ENCODE data around the gene PLXDC1. TPM values are rescaled to one million over a fixed set of nuclear protein-coding genes. Genes with fewer than 3 reads are reported as not detected.

The PLXDC1 gene
- total RNA-seq, 4 donors from 2014 or later: 1.8 to 13.4 (median 6.4) TPM

DNA sequence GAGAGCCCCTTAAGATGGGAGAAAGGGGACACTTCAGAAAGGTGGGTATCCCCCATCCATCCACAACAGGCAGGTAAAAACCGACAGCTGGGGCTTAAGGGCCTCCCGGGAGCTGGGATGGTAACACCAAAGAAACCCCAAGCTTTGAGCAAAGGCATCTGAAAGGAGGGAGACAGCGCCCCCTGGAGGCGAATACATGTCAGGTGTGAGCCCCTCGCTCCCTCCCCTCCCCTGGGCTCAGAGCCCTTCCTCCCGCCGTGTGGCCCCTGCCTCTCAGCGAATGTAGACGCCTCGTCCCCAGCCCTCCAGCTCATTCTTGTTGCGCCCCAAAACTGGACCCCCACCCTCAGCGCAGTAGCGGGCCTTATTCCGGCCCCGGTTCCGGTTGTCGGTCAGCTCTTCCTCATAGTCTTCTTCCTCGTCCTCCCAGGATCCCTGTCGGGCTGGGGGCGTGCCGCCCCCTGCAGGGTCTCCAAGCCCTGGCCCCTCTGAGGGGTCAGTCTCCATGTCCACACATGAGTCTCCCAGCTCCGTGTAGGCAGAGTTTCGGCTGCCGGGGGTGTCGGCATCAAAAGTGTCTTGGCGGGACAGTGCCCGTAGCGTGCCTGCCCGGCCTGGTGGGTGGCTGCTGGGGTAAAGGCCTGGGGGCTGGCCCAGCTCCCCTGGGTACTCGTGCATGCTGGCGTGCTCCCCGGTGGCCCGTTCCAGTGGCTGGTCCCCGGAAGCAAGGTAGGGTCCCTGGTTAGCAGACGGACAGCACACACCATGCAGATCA lies 23.7 kb upstream of the PLXDC1 start:
- H3K4me1 ChIP-seq: peaks cover 0 to 7% of the 10 kb centered on the region in 2 donors
- TF ChIP-seq, protein P1, sequence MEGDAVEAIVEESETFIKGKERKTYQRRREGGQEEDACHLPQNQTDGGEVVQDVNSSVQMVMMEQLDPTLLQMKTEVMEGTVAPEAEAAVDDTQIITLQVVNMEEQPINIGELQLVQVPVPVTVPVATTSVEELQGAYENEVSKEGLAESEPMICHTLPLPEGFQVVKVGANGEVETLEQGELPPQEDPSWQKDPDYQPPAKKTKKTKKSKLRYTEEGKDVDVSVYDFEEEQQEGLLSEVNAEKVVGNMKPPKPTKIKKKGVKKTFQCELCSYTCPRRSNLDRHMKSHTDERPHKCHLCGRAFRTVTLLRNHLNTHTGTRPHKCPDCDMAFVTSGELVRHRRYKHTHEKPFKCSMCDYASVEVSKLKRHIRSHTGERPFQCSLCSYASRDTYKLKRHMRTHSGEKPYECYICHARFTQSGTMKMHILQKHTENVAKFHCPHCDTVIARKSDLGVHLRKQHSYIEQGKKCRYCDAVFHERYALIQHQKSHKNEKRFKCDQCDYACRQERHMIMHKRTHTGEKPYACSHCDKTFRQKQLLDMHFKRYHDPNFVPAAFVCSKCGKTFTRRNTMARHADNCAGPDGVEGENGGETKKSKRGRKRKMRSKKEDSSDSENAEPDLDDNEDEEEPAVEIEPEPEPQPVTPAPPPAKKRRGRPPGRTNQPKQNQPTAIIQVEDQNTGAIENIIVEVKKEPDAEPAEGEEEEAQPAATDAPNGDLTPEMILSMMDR (IDR thresholded peaks at IDR 0.05): peak; percentile 53 to 76 (median 67)
- TF ChIP-seq POLR2A (IDR thresholded peaks at IDR 0.05): no peak
- no peak overlapping the region for H3K27ac ChIP-seq
- WGBS, 2 donors: 66 to 67% methylated on average over 32 to 35 of the region's 35 CpGs
- no peaks in the 10 kb centered on the region for H3K27me3 ChIP-seq
- intact Hi-C loops (cut with DNase I): no loop called here
- no peak overlapping the region for H3K4me3 ChIP-seq (replicated peaks in 1 of 3)
- DNase-seq: peak; percentile 65 to 70
- H3K36me3 ChIP-seq: peaks cover 0 to 10% of the 10 kb centered on the region in 2 donors
- no peaks in the 10 kb centered on the region for H3K9me3 ChIP-seq

DNA sequence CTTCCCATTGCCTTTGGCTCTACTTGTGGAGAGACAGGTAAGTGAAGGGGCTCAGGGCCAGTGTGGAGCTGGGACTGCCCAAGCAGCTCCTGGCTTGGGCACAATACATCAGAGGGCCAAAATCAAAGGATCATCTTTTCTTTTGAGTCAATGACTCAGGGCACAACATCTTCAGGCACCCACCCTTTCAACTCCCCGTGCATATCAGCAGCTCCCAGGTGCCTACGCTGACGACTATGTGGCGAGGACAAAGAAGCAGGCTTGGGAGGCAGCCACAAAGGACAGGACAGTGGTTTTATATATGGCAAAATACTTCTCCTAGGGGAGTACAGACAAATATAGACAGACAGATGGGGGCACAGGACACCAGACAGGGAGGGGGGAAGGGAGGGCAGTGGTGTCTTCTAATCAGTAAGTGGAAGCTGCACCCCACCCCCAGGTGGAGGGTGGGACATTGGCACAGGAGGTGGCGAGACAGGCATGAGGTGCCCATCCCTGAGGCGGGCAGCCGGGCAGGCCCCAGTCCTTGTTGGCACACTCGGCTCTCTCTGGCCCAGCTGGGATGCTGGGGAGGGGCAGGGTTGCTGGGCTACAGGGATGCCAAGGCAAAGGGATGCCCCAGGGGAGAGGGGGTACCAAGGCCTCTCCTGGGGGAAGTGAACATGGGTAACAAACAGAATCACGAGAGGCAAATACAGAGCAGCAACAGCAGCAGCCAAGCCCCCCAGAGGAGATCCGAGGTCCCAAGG lies 22.3 kb upstream of the PLXDC1 start:
- TF ChIP-seq, protein P1 (IDR thresholded peaks at IDR 0.05): no peak
- no peak for TF ChIP-seq POLR2A (IDR thresholded peaks at IDR 0.05)
- Histone ChIP-seq H3K36me3 (peaks cover 0 to 10% of the 10 kb centered on the region in 2 donors), H3K9me3 (no peaks in the 10 kb centered on the region), H3K27ac (no peak overlapping the region), H3K27me3 (no peaks in the 10 kb centered on the region), H3K4me3 (replicated peaks in 1 of 3) (no peak overlapping the region), H3K4me1 (peaks cover 0 to 7% of the 10 kb centered on the region in 2 donors)
- intact Hi-C loops (cut with DNase I): no loop called here
- WGBS, 2 donors: 67 to 76% methylated on average over 9 to 10 of the region's 10 CpGs
- DNase-seq: no peak

- Histone ChIP-seq H3K27ac (no peak overlapping the region), H3K4me3 (replicated peaks in 1 of 3) (no peak overlapping the region), H3K36me3 (peaks cover 0 to 10% of the 10 kb centered on the region in 2 donors), H3K9me3 (no peaks in the 10 kb centered on the region), H3K27me3 (no peaks in the 10 kb centered on the region), H3K4me1 (peaks cover 0 to 7% of the 10 kb centered on the region in 2 donors)
- no peak for DNase-seq
- intact Hi-C loops (cut with DNase I): no loop called here
- TF ChIP-seq, protein P1 (IDR thresholded peaks at IDR 0.05): no peak
- TF ChIP-seq POLR2A (IDR thresholded peaks at IDR 0.05): no peak
- WGBS, 2 donors: 64 to 68% methylated on average over 5 of the region's 5 CpGs
Observed at GRCh38 chr17:39173080-39173479, 21.6 kb upstream of the PLXDC1 start.

GRCh38 chr17:39171933-39172332 lies 20.5 kb upstream of the PLXDC1 start:
- 76 to 77% methylated on average over 5 of the region's 5 CpGs for WGBS, 2 donors
- intact Hi-C loops (cut with DNase I): no loop called here

More at GRCh38 chr17:39171933-39172332, 20.5 kb upstream of the PLXDC1 start:
- Histone ChIP-seq H3K27me3 (no peaks in the 10 kb centered on the region), H3K4me3 (replicated peaks in 1 of 3) (no peak overlapping the region), H3K36me3 (peaks cover 0 to 7% of the 10 kb centered on the region in 2 donors), H3K9me3 (no peaks in the 10 kb centered on the region), H3K27ac (no peak overlapping the region), H3K4me1 (peaks cover 0 to 7% of the 10 kb centered on the region in 2 donors)
- TF ChIP-seq POLR2A (IDR thresholded peaks at IDR 0.05): no peak
- TF ChIP-seq, protein P1 (IDR thresholded peaks at IDR 0.05): no peak
- peak; percentile 55 to 59 for DNase-seq
